Measurements from ENCODE around the gene GYPC. TPM values are rescaled to one million over a fixed set of nuclear protein-coding genes. Genes with fewer than 3 reads are reported as not detected.
A peak's percentile ranks its signal among the peaks of the same experiment; 100 is the strongest.

The GYPC gene, protein sequence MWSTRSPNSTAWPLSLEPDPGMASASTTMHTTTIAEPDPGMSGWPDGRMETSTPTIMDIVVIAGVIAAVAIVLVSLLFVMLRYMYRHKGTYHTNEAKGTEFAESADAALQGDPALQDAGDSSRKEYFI
- 125 and 130 TPM in 2 replicates for total RNA-seq

DNA sequence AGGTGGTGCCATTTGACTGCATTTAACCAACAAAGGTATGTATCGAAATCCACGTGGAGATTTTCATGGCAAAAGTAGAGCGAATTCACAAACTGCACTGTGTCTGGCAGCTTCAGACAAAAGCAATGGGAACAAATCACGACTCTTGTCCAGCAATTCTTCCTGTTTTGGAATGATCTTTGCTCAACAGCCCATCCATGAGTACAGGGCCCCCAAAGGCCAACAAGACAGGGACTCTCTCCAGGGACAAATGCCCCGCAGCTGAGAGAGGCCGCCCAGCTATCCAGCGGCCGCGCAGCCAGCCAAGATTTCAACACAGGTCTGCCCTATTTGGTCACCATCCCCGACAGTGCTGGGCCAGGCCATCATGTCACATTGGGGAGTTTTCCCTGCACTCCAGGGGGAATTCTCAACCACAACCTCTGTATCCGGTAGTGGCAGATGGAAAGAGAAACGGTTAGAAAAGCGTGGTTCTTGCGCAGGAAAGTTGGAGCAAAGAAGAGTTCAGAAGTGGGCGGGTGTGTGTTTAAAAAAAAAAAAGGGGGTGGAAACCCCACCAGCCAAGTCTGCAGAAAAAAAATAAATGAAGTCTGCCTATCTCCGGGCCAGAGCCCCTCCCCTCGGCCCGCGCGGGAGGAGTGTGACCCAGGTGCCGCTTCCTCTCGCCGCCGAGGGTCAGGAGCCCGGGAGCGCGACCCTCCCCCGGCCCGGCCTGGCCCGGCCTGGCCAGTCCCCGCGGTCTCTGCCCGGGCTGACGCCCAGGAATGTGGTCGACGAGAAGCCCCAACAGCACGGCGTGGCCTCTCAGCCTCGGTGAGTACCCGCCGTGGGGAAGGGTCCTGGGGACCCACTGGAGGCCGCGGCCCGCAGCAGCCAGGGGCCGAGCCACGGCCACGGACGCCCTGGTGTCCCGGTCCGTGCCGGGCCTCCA lies at the start of gene GYPC:
Gene GYPC, plus strand, starts transcription at position 659 of the 931 bp plus-strand sequence. Its CDS starts 106 bp downstream, at position 765.
- intact Hi-C loops (cut with micrococcal nuclease), result loop anchor here (1.0 to 10.0 kb wide), 10 partner anchors 9 to 1437 kb away; partner anchors contain the start of genes MAP3K2, UGGT1 and WDR33
- H3K4me1 Mint-ChIP-seq (ENCODE audit: low read depth), result peaks cover 48% of the 10 kb centered on the region
- DNase-seq (ENCODE audit: low spot score), result peak; percentile 56

DNA sequence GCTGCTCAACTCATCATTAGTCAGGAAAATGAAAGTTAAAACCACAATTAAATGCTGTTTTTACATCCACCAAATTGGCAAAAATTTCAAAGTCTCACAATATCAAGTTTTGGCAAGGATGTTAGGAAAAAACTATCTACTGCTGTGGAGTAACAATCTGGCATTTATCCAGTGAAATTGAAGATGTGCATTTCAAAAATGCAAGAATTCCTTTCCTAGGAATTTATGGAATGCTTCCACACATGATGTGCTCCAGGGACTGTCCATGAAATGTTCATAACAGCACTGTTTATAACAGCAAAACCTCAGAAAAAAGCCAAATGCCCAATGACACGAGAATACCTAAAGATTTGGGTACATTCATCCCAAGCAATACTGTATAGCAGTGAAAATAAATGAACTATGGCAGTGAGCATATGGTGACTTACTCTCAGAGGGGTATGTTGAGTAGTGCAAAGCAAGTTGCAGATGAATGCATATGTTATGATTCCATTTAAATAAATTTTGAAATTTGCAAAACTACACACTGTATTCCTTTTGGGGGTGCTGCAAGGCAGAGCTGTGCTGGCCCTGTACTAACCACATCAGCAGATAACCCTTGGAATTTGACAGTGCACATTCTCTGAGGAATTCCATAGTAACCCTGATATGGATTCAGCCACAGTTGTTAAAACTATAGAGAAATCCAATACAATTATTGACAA lies 41.3 kb upstream of the GYPC start:
- no peaks in the 10 kb centered on the region for H3K36me3 Mint-ChIP-seq (ENCODE audit: low read depth)
- no peaks in the 10 kb centered on the region for H3K4me1 Mint-ChIP-seq (ENCODE audit: low read depth)
- H3K27me3 Mint-ChIP-seq (ENCODE audit: insufficient read depth), result no peaks in the 10 kb centered on the region
- no peak for DNase-seq (ENCODE audit: low spot score)
- H3K9me3 Mint-ChIP-seq, result no peaks in the 10 kb centered on the region
- no peak overlapping the region for H3K27ac Mint-ChIP-seq
- intact Hi-C loops (cut with micrococcal nuclease), result no loop called here
- H3K4me3 Mint-ChIP-seq, result no peak overlapping the region

More for the DNA sequence above, at the start of gene GYPC:
- H3K36me3 Mint-ChIP-seq (ENCODE audit: low read depth), result peaks cover 19% of the 10 kb centered on the region
- H3K27me3 Mint-ChIP-seq (ENCODE audit: insufficient read depth), result no peaks in the 10 kb centered on the region
- peak within 1 kb of the TSS; percentile 98 for H3K27ac Mint-ChIP-seq
- H3K4me3 Mint-ChIP-seq, result peak within 1 kb of the TSS; percentile 99
- peaks cover 3% of the 10 kb centered on the region for H3K9me3 Mint-ChIP-seq

DNA sequence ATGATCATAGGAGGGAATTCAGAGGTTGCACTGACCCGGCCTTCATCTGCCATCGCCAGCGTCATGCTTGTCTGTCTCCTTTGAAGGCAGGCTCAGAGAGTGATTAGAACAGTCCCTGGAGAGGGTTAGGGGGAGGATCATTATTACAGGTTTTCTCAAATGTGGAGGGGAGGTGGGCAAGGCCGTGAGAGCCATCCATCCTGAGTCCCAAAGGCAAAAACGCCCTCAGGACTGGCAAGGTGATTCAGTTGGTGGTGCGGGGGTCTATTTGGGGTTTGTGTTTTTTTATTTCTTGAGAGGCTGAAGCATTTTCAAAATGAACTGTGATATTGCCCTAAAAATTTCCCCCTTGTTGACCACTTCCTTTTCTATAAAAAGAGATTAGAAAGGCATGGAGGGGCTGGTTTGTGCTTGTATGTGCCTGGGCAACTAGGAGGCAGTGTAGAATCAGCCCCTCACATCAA lies 39.3 kb upstream of the GYPC start:
- no peaks in the 10 kb centered on the region for H3K36me3 Mint-ChIP-seq (ENCODE audit: low read depth)
- H3K27me3 Mint-ChIP-seq (ENCODE audit: insufficient read depth), result no peaks in the 10 kb centered on the region
- DNase-seq (ENCODE audit: low spot score), result no peak
- H3K9me3 Mint-ChIP-seq, result no peaks in the 10 kb centered on the region
- H3K27ac Mint-ChIP-seq, result no peak overlapping the region
- H3K4me1 Mint-ChIP-seq (ENCODE audit: low read depth), result no peaks in the 10 kb centered on the region
- intact Hi-C loops (cut with micrococcal nuclease), result no loop called here
- H3K4me3 Mint-ChIP-seq, result no peak overlapping the region

DNA sequence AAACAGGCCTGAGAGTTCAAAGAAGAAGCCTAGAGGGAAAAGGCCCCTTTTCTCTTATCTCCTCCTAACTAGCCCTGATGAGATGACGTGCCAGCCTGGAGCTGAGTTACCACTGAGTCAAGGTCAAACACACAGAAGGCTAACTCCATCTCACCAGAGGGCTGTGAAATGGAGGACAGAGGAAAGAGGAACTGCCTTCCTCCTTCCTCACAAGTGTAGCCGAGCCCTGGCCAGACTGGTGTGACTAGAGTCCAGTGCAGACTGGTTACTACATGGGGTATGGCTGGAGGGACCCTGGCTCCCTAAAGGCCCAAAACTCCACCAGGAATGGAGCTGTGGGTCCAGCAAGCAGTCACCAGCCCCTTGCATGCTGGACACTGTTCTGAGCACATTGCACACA lies 35.7 kb upstream of the GYPC start:
- Mint-ChIP-seq H3K4me1 (ENCODE audit: low read depth) (no peaks in the 10 kb centered on the region), H3K9me3 (no peaks in the 10 kb centered on the region), H3K4me3 (no peak overlapping the region), H3K27me3 (ENCODE audit: insufficient read depth) (no peaks in the 10 kb centered on the region), H3K27ac (no peak overlapping the region), H3K36me3 (ENCODE audit: low read depth) (no peaks in the 10 kb centered on the region)
- DNase-seq (ENCODE audit: low spot score), result no peak
- intact Hi-C loops (cut with micrococcal nuclease), result no loop called here

DNA sequence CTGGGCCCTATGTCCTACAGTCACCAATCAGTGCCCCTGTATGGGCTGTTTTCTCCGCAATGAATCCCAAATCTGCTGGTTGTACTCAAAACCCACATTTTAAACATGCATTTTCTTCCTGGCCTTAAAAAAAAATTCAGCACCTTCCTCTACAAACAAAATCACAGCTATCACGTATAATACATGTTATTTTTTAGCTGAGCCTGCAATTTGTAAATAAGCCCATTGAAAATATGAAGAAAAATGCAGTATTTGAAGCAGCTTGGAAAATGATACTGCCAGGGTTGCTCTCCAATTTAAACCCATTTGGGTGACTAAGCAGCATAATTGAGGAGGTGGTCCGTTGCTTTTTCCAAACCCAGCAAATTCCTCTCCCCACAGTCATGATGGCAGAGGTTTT lies 33.0 kb upstream of the GYPC start:
- Mint-ChIP-seq H3K27me3 (ENCODE audit: insufficient read depth) (peaks cover 2% of the 10 kb centered on the region), H3K4me1 (ENCODE audit: low read depth) (no peaks in the 10 kb centered on the region), H3K9me3 (no peaks in the 10 kb centered on the region), H3K36me3 (ENCODE audit: low read depth) (no peaks in the 10 kb centered on the region), H3K4me3 (no peak overlapping the region), H3K27ac (no peak overlapping the region)
- no peak for DNase-seq (ENCODE audit: low spot score)
- intact Hi-C loops (cut with micrococcal nuclease), result no loop called here

DNA sequence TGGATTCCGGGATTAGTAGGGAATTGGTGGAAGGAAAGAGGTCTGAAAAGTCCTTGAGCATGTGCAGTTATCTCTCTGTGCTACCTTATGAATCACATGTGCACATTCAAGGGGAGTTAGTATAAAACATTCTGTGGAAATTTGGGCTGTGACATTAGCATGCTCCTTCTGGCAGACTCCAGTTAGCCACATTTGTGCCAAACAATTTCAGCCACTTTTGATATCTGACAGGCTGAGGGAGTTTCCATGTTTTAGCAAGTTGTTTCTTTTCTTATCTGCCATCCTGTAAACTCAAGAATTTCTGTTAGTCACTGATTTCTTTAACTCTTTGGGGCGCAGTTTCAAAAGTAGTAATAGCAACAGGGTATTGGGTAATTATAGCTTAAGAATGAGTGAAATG lies 28.3 kb upstream of the GYPC start:
- Mint-ChIP-seq H3K27me3 (ENCODE audit: insufficient read depth) (peaks cover 15% of the 10 kb centered on the region), H3K9me3 (no peaks in the 10 kb centered on the region), H3K36me3 (ENCODE audit: low read depth) (no peaks in the 10 kb centered on the region), H3K27ac (no peak overlapping the region), H3K4me3 (no peak overlapping the region), H3K4me1 (ENCODE audit: low read depth) (no peaks in the 10 kb centered on the region)
- no peak for DNase-seq (ENCODE audit: low spot score)
- intact Hi-C loops (cut with micrococcal nuclease), result no loop called here

DNA sequence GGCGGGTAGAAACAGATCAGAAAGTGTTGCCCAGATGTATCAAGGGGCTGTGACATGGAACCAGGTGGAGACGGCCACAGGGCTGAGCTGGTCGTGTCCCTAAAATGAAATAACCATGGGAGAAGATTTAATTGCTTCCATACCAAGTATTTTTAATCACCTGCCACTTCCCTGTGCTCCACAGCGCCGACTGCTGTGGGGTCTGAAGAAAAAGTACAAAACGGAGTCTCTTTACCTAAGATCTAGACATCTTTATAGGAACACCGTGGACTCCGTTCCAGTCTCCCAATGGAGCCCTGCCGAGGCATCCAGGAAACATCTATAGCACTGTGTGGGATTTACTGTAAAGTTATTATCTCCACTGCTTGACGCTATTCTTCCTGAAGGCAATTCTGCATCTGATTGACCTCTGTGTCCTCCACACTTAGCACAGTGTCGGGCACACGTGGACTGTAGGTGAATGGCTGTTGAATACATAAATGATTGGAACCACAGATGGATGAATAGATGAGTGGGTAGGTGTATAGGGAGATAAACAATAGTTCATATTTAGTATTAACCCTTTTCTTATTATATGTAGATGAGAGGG lies 21.6 kb upstream of the GYPC start:
- Mint-ChIP-seq H3K4me3 (no peak overlapping the region), H3K9me3 (no peaks in the 10 kb centered on the region), H3K27ac (no peak overlapping the region), H3K36me3 (ENCODE audit: low read depth) (no peaks in the 10 kb centered on the region), H3K27me3 (ENCODE audit: insufficient read depth) (peaks cover 29% of the 10 kb centered on the region), H3K4me1 (ENCODE audit: low read depth) (no peaks in the 10 kb centered on the region)
- DNase-seq (ENCODE audit: low spot score), result no peak
- intact Hi-C loops (cut with micrococcal nuclease), result loop anchor here (2.0 to 10.0 kb wide), 2 partner anchors 142 to 390 kb away; no protein-coding TSS in a partner anchor

DNA sequence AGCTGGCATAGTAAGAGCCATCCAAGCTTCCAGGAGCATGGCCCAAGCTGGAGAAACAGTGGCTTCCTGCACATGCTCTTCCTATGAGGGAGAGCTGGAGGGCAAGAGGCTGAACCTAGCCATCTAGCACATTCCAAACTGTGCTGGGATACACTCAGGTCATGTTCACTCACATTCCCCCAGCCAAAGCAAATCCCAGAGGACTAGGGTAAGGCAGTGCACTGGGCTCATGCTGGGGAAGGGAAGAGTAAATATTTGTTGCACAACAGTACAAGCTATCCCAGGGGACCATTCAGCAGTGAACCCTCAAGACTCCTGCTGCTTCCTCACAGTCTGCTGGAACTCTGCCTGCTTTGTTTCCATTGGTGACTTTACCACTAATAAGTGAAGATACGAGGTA lies 20.7 kb upstream of the GYPC start:
- no peak for DNase-seq (ENCODE audit: low spot score)
- H3K4me3 Mint-ChIP-seq, result no peak overlapping the region
- no peak overlapping the region for H3K27ac Mint-ChIP-seq

DNA sequence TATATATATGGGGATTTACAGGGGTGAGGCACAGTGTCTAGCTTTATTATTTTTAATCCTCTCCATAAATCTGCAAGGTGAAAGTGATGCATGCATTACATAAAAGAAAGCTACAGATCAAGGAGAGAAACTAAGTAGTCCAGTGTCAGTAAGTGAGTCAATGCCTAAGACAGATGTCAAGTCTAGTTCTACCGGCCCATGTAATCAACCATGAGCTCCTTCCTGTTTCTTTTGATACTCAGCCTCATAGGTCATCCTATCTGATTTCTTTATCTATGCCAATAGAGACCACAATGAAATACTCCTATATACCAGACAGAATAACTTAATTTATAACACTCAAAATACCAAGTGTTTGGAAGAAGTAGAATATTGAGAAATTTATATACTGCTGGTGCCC lies 20.2 kb upstream of the GYPC start:
- no peak for DNase-seq (ENCODE audit: low spot score)
- Mint-ChIP-seq H3K36me3 (ENCODE audit: low read depth) (no peaks in the 10 kb centered on the region), H3K4me3 (no peak overlapping the region), H3K4me1 (ENCODE audit: low read depth) (no peaks in the 10 kb centered on the region), H3K9me3 (no peaks in the 10 kb centered on the region), H3K27ac (no peak overlapping the region), H3K27me3 (ENCODE audit: insufficient read depth) (peaks cover 24% of the 10 kb centered on the region)
- intact Hi-C loops (cut with micrococcal nuclease), result loop anchor here (2.0 to 10.0 kb wide), 2 partner anchors 141 to 391 kb away; no protein-coding TSS in a partner anchor

More for the DNA sequence above, 20.7 kb upstream of the GYPC start:
- H3K4me1 Mint-ChIP-seq (ENCODE audit: low read depth), result no peaks in the 10 kb centered on the region
- no peaks in the 10 kb centered on the region for H3K36me3 Mint-ChIP-seq (ENCODE audit: low read depth)
- peaks cover 27% of the 10 kb centered on the region for H3K27me3 Mint-ChIP-seq (ENCODE audit: insufficient read depth)
- intact Hi-C loops (cut with micrococcal nuclease), result loop anchor here (2.0 to 10.0 kb wide), 2 partner anchors 142 to 390 kb away; no protein-coding TSS in a partner anchor
- H3K9me3 Mint-ChIP-seq, result no peaks in the 10 kb centered on the region

DNA sequence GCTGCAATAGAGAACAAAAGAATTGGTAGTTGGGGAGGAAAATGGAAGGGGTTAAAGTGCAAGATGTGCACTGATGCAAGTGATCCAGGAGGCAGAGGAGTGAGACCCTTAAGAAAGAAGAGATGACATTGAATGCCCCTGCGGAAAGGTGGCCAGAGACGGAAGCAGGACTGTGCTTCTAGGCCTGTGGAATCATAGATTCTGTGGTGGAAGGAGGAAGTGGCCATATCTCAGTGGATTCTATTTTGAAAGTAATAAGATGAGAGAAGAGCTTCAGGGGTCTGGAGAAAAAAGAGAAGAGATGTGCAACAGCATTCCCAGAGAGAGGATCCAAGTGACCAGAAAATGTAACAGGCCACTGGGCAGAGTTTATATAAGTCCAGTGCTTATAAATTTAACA lies 18.6 kb upstream of the GYPC start:
- no peaks in the 10 kb centered on the region for H3K4me1 Mint-ChIP-seq (ENCODE audit: low read depth)
- intact Hi-C loops (cut with micrococcal nuclease), result loop anchor here (10.0 kb wide), 1 partner anchor 393 kb away; no protein-coding TSS in a partner anchor
- H3K9me3 Mint-ChIP-seq, result no peaks in the 10 kb centered on the region
- no peaks in the 10 kb centered on the region for H3K36me3 Mint-ChIP-seq (ENCODE audit: low read depth)
- H3K4me3 Mint-ChIP-seq, result no peak overlapping the region
- H3K27me3 Mint-ChIP-seq (ENCODE audit: insufficient read depth), result peaks cover 24% of the 10 kb centered on the region
- no peak for DNase-seq (ENCODE audit: low spot score)
- peak overlapping the region; percentile 8 for H3K27ac Mint-ChIP-seq

DNA sequence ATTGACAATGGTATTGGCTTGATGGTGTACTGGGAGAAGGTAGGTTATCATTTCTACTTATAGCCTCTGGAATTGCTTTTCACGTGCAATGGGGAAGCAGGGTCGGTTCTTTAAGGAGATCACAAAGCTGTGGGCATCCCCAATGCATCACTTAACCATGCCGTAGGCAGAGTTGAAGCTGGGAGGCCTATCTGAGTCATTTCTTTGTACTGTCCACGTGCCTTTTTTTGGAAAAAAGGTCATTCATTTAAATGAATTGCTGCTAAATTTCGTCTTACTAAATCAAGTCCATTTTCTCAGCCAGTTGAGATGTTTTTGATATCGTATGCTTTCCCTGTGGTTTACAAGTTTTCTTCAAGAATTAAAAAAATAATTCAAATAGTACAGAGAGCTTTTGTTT lies 17.2 kb upstream of the GYPC start:
- Mint-ChIP-seq H3K27me3 (ENCODE audit: insufficient read depth) (peaks cover 17% of the 10 kb centered on the region), H3K27ac (no peak overlapping the region), H3K9me3 (no peaks in the 10 kb centered on the region), H3K36me3 (ENCODE audit: low read depth) (no peaks in the 10 kb centered on the region), H3K4me1 (ENCODE audit: low read depth) (no peaks in the 10 kb centered on the region), H3K4me3 (no peak overlapping the region)
- no peak for DNase-seq (ENCODE audit: low spot score)
- intact Hi-C loops (cut with micrococcal nuclease), result loop anchor here (10.0 kb wide), 1 partner anchor 394 kb away; no protein-coding TSS in a partner anchor

DNA sequence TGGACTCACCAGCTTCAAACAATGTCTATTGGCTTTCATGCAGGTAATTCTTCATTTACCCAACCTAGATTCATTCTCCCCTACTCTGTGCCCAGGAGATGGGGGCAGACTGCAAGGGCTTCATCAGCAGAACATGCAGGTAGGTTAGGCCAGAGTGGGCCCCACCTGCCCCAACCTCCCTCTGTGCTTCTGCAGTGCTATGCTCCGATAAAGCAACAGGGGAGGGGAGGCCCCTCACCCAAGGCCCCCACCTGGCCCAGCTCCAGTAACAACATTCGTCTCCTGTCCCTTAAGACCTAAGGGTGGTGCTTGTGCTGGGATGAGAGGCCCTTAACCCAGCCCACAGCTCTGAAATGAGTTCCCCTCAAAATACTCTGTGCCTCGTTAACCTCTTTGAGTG lies 16.7 kb upstream of the GYPC start:
- intact Hi-C loops (cut with micrococcal nuclease), result loop anchor here (10.0 kb wide), 1 partner anchor 394 kb away; no protein-coding TSS in a partner anchor
- Mint-ChIP-seq H3K27ac (no peak overlapping the region), H3K4me3 (no peak overlapping the region), H3K27me3 (ENCODE audit: insufficient read depth) (peaks cover 17% of the 10 kb centered on the region), H3K4me1 (ENCODE audit: low read depth) (no peaks in the 10 kb centered on the region), H3K36me3 (ENCODE audit: low read depth) (no peaks in the 10 kb centered on the region), H3K9me3 (no peaks in the 10 kb centered on the region)
- no peak for DNase-seq (ENCODE audit: low spot score)

Measured in activated T-helper 1 cell treated with anti-CD3 and anti-CD28 coated beads, Interleukin-12 subunit alpha, Interleukin-12 subunit beta, Interleukin-2, Interleukin-4 antibody, amounts not matched to agents 30 ng/mL and 10 ng/mL and 1 ng/mL, durations not matched to agents 14 hours and 24 hours and 36 hours (primary cell).